SK-N-SH (cell line): ENCODE measurements around the gene HINT3.

Experiments used
- EP300 ChIP-seq, 2 experiments: IDR thresholded peaks; 2 replicates each; pipeline versions ENCODE4 v1.4.0 to v1.6.1; 2012; ENCODE audit warnings: borderline replicate concordance in 1 of 2, low read depth in 1 of 2, low read length in 1 of 2
- EZH2phosphoT487 ChIP-seq: fragments of 200-600 bp; sonication (generic); IDR thresholded peaks from 2 replicates; pipeline ENCODE4 v1.6.1; 2017; ENCODE audit warnings: low read depth, mixed run types, mild to moderate bottlenecking, antibody characterized with exemption, moderate library complexity, borderline replicate concordance
- JUND ChIP-seq: IDR thresholded peaks from 2 replicates; pipeline ENCODE4 v1.4.0; 2012
- MAX ChIP-seq: IDR thresholded peaks from 2 replicates; pipeline ENCODE4 v1.4.0; 2012; ENCODE audit warnings: low read depth
- MEF2A ChIP-seq: IDR thresholded peaks from 2 replicates; pipeline ENCODE4 v1.4.0; 2012; ENCODE audit warnings: low read depth, borderline replicate concordance
- MXI1 ChIP-seq: IDR thresholded peaks from 2 replicates; pipeline ENCODE4 v1.6.1; 2012; ENCODE audit warnings: mild to moderate bottlenecking, low read depth, low read length, improper control_type of control experiment
- POLR2AphosphoS5 ChIP-seq: IDR thresholded peaks from 2 replicates; pipeline ENCODE4 v1.6.1; 2012; ENCODE audit warnings: low read depth, low read length
- RFX5 ChIP-seq: IDR thresholded peaks from 2 replicates; pipeline ENCODE4 v1.6.1; 2012; ENCODE audit warnings: mild to moderate bottlenecking, improper control_type of control experiment, low read length
- RXRA ChIP-seq: IDR thresholded peaks from 2 replicates; pipeline ENCODE4 v1.4.0; 2012; ENCODE audit warnings: low read depth, mild to moderate bottlenecking, borderline replicate concordance
- SIN3A ChIP-seq: IDR thresholded peaks from 2 replicates; pipeline ENCODE4 v1.6.1; 2012; ENCODE audit warnings: low read depth, mild to moderate bottlenecking, low read length, moderate library complexity, borderline replicate concordance
- TAF1 ChIP-seq: IDR thresholded peaks from 2 replicates; pipeline ENCODE4 v1.6.1; 2012; ENCODE audit warnings: low read depth, mild to moderate bottlenecking, low read length, moderate library complexity, borderline replicate concordance
- YY1 ChIP-seq: IDR thresholded peaks from 2 replicates; pipeline ENCODE4 v1.4.0; 2012; ENCODE audit warnings: low read depth, mild to moderate bottlenecking
- TF ChIP-seq, protein P1 (sequence below): IDR thresholded peaks from 2 replicates; pipeline ENCODE4 v1.6.1; 2012; ENCODE audit warnings: mild to moderate bottlenecking, low read depth, low read length, moderate library complexity
- TF ChIP-seq, protein P2 (sequence below): fragments of 200-600 bp; sonication (generic); IDR thresholded peaks from 2 replicates; pipeline ENCODE4 v1.6.1; 2017; ENCODE audit warnings: antibody characterized with exemption, mild to moderate bottlenecking, moderate library complexity

- TF ChIP-seq EP300 (IDR thresholded peaks at IDR 0.05; ENCODE audit: borderline replicate concordance in 1 of 2, low read depth in 1 of 2, low read length in 1 of 2) (peak in 1 of 2 experiments; percentile 12; a peak in 1 of 4 replicates), TAF1 (peak; percentile 57; the same call in 1 of the 2 replicates), RFX5 (peak; percentile 42; the same call in 1 of the 2 replicates), MEF2A (no peak), YY1 (peak; percentile 84), MXI1 (peak; percentile 93), SIN3A (peak; percentile 84; the same call in 1 of the 2 replicates), RXRA (no peak), JUND (no peak), POLR2AphosphoS5 (peak; percentile 69; the same call in 1 of the 2 replicates), MAX (peak; percentile 66), EZH2phosphoT487 (no peak)
- TF ChIP-seq, protein P1, sequence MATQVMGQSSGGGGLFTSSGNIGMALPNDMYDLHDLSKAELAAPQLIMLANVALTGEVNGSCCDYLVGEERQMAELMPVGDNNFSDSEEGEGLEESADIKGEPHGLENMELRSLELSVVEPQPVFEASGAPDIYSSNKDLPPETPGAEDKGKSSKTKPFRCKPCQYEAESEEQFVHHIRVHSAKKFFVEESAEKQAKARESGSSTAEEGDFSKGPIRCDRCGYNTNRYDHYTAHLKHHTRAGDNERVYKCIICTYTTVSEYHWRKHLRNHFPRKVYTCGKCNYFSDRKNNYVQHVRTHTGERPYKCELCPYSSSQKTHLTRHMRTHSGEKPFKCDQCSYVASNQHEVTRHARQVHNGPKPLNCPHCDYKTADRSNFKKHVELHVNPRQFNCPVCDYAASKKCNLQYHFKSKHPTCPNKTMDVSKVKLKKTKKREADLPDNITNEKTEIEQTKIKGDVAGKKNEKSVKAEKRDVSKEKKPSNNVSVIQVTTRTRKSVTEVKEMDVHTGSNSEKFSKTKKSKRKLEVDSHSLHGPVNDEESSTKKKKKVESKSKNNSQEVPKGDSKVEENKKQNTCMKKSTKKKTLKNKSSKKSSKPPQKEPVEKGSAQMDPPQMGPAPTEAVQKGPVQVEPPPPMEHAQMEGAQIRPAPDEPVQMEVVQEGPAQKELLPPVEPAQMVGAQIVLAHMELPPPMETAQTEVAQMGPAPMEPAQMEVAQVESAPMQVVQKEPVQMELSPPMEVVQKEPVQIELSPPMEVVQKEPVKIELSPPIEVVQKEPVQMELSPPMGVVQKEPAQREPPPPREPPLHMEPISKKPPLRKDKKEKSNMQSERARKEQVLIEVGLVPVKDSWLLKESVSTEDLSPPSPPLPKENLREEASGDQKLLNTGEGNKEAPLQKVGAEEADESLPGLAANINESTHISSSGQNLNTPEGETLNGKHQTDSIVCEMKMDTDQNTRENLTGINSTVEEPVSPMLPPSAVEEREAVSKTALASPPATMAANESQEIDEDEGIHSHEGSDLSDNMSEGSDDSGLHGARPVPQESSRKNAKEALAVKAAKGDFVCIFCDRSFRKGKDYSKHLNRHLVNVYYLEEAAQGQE = 0 out of 2 replicates have a peak, but pooled peaks have one; percentile 15
- TF ChIP-seq, protein P2, sequence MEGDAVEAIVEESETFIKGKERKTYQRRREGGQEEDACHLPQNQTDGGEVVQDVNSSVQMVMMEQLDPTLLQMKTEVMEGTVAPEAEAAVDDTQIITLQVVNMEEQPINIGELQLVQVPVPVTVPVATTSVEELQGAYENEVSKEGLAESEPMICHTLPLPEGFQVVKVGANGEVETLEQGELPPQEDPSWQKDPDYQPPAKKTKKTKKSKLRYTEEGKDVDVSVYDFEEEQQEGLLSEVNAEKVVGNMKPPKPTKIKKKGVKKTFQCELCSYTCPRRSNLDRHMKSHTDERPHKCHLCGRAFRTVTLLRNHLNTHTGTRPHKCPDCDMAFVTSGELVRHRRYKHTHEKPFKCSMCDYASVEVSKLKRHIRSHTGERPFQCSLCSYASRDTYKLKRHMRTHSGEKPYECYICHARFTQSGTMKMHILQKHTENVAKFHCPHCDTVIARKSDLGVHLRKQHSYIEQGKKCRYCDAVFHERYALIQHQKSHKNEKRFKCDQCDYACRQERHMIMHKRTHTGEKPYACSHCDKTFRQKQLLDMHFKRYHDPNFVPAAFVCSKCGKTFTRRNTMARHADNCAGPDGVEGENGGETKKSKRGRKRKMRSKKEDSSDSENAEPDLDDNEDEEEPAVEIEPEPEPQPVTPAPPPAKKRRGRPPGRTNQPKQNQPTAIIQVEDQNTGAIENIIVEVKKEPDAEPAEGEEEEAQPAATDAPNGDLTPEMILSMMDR = peak; percentile 97
Measured at GRCh38 chr6:125956506-125957390, at the start of gene HINT3.
